ENCODE measurements around the gene EFCAB14. TPM values are rescaled to one million over a fixed set of nuclear protein-coding genes. Genes with fewer than 3 reads are reported as not detected.

Gene EFCAB14
- polyA plus RNA-seq, 1 donor (not counting 4 experiments of a cell fraction or from before 2014, with no cell fraction given): 61.8 TPM

- no peaks in the 10 kb centered on the region for H3K9me1 ChIP-seq (ENCODE audit: control insufficient read depth, extremely low read depth, insufficient read depth, low read length)
- TF ChIP-seq EZH2 (IDR thresholded peaks at IDR 0.05; ENCODE audit: low read length): no peak
- no peak for TF ChIP-seq CTCF (optimal IDR thresholded peaks at IDR 0.05 in 1 of 3, IDR thresholded peaks at IDR 0.05 in 1 of 3, conservative IDR thresholded peaks at IDR 0.05 in 1 of 3; ENCODE audit: extremely low read depth in 1 of 3, insufficient read depth in 2 of 3, low read length in 3 of 3)
- no peaks in the 10 kb centered on the region for H3K9me3 ChIP-seq (ENCODE audit: control insufficient read depth, low read depth, low read length)
- no peaks in the 10 kb centered on the region for H3K79me2 ChIP-seq (ENCODE audit: control insufficient read depth, insufficient read depth, low read length)
- dilution Hi-C loops (cut with MboI; ENCODE audit: extremely low pct_ligation_motif_present, low sequenced_read_pairs): no loop called here
- no peak overlapping the region for H3K4me3 ChIP-seq (ENCODE audit: control insufficient read depth in 2 of 3, extremely low read depth in 1 of 3, insufficient read depth in 2 of 3, low read depth in 1 of 3, low read length in 3 of 3)
- no peaks in the 10 kb centered on the region for H4K20me1 ChIP-seq (ENCODE audit: control insufficient read depth, extremely low read depth, insufficient read depth, low read length)
- no peaks in the 10 kb centered on the region for H3K4me1 ChIP-seq (ENCODE audit: control insufficient read depth, extremely low read depth, insufficient read depth, low read length)
- no peak overlapping the region for H3K4me2 ChIP-seq (ENCODE audit: control insufficient read depth, extremely low read depth, insufficient read depth, low read depth, low read length)
- no peak overlapping the region for H2AFZ ChIP-seq (ENCODE audit: control insufficient read depth, low read length)
- DNase-seq (ENCODE audit: low read depth, low spot score) (no peak), FAIRE-seq (no peak)
- peaks cover 10 to 14% of the 10 kb centered on the region in 2 experiments for H3K36me3 ChIP-seq (ENCODE audit: control insufficient read depth in 2 of 2, extremely low read depth in 1 of 2, insufficient read depth in 2 of 2, low read length in 2 of 2)
- no peaks in the 10 kb centered on the region for H3K27me3 ChIP-seq (ENCODE audit: control insufficient read depth, extremely low read depth, insufficient read depth, low read length)
- H3K27ac ChIP-seq (ENCODE audit: control insufficient read depth, insufficient read depth, low read length): no peak overlapping the region
- H3K9ac ChIP-seq (ENCODE audit: control insufficient read depth, extremely low read depth, insufficient read depth, low read length): no peak overlapping the region
These were observed 64.9 kb downstream of the EFCAB14 start for GRCh38 chr1:46654012-46654411.

GRCh38 chr1:46653405-46653958 is 65.4 kb downstream of the EFCAB14 start:
- TF ChIP-seq CTCF (optimal IDR thresholded peaks at IDR 0.05 in 1 of 3, IDR thresholded peaks at IDR 0.05 in 1 of 3, conservative IDR thresholded peaks at IDR 0.05 in 1 of 3; ENCODE audit: extremely low read depth in 1 of 3, insufficient read depth in 2 of 3, low read length in 3 of 3): no peak
- no peak for FAIRE-seq
- dilution Hi-C loops (cut with MboI; ENCODE audit: extremely low pct_ligation_motif_present, low sequenced_read_pairs): no loop called here

More at GRCh38 chr1:46653405-46653958, 65.4 kb downstream of the EFCAB14 start:
- Histone ChIP-seq H4K20me1 (ENCODE audit: control insufficient read depth, extremely low read depth, insufficient read depth, low read length) (no peaks in the 10 kb centered on the region), H3K27me3 (ENCODE audit: control insufficient read depth, extremely low read depth, insufficient read depth, low read length) (no peaks in the 10 kb centered on the region), H3K36me3 (ENCODE audit: control insufficient read depth in 2 of 2, extremely low read depth in 1 of 2, insufficient read depth in 2 of 2, low read length in 2 of 2) (peaks cover 10 to 14% of the 10 kb centered on the region in 2 experiments), H3K27ac (ENCODE audit: control insufficient read depth, insufficient read depth, low read length) (no peak overlapping the region), H3K4me3 (ENCODE audit: control insufficient read depth in 2 of 3, extremely low read depth in 1 of 3, insufficient read depth in 2 of 3, low read depth in 1 of 3, low read length in 3 of 3) (no peak overlapping the region), H2AFZ (ENCODE audit: control insufficient read depth, low read length) (no peak overlapping the region), H3K9ac (ENCODE audit: control insufficient read depth, extremely low read depth, insufficient read depth, low read length) (no peak overlapping the region), H3K9me3 (ENCODE audit: control insufficient read depth, low read depth, low read length) (no peaks in the 10 kb centered on the region), H3K4me1 (ENCODE audit: control insufficient read depth, extremely low read depth, insufficient read depth, low read length) (no peaks in the 10 kb centered on the region), H3K79me2 (ENCODE audit: control insufficient read depth, insufficient read depth, low read length) (no peaks in the 10 kb centered on the region), H3K9me1 (ENCODE audit: control insufficient read depth, extremely low read depth, insufficient read depth, low read length) (no peaks in the 10 kb centered on the region), H3K4me2 (ENCODE audit: control insufficient read depth, extremely low read depth, insufficient read depth, low read depth, low read length) (no peak overlapping the region)
- no peak for DNase-seq (ENCODE audit: low read depth, low spot score)

Measured in keratinocyte (primary cell).